ENCODE measurements around the gene CCL26.

The CCL26 gene

DNA sequence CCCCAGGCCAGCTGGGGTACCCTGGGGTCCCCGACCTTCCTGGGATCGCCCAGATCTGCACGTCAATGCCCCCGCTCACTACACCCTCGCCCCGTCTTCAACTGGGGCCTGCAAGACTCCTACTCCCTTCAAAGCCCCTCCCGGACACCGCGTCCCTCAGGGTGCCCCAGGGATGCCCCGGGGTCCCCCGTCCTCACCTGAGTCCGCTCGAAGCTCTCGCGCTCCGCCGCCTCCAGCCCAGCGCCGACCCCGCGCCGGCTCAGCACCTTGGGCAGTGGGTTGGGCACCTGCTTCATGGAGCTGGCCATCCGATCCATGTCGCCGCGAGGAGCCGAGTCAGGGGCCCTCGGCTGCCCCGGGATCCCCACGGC lies 33.4 kb downstream of the CCL26 start, which contains the start of gene HIP1 (continued):
- TF ChIP-seq, protein P1, sequence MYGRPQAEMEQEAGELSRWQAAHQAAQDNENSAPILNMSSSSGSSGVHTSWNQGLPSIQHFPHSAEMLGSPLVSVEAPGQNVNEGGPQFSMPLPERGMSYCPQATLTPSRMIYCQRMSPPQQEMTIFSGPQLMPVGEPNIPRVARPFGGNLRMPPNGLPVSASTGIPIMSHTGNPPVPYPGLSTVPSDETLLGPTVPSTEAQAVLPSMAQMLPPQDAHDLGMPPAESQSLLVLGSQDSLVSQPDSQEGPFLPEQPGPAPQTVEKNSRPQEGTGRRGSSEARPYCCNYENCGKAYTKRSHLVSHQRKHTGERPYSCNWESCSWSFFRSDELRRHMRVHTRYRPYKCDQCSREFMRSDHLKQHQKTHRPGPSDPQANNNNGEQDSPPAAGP (tag by site-specific recombination; IDR thresholded peaks at IDR 0.05) = 0 out of 2 replicates have a peak, but pooled peaks have one; percentile 59
- peak; percentile 11; the same call in 1 of the 2 replicates for TF ChIP-seq SP7 (tag by site-specific recombination; IDR thresholded peaks at IDR 0.05)
- peak; percentile 98 for TF ChIP-seq ZNF335 (tag by site-specific recombination; conservative IDR thresholded peaks at IDR 0.05)
- TF ChIP-seq ZXDB (tag by site-specific recombination; IDR thresholded peaks at IDR 0.05) = peak; percentile 86
- peak; percentile 64; the same call in 1 of the 2 replicates for TF ChIP-seq ZBTB7A (tag by site-specific recombination; IDR thresholded peaks at IDR 0.05; ENCODE audit: low read depth)
- 0 out of 2 replicates have a peak, but pooled peaks have one; percentile 45 for TF ChIP-seq ZNF423 (tag by site-specific recombination; IDR thresholded peaks at IDR 0.05)
- TF ChIP-seq, protein P2, sequence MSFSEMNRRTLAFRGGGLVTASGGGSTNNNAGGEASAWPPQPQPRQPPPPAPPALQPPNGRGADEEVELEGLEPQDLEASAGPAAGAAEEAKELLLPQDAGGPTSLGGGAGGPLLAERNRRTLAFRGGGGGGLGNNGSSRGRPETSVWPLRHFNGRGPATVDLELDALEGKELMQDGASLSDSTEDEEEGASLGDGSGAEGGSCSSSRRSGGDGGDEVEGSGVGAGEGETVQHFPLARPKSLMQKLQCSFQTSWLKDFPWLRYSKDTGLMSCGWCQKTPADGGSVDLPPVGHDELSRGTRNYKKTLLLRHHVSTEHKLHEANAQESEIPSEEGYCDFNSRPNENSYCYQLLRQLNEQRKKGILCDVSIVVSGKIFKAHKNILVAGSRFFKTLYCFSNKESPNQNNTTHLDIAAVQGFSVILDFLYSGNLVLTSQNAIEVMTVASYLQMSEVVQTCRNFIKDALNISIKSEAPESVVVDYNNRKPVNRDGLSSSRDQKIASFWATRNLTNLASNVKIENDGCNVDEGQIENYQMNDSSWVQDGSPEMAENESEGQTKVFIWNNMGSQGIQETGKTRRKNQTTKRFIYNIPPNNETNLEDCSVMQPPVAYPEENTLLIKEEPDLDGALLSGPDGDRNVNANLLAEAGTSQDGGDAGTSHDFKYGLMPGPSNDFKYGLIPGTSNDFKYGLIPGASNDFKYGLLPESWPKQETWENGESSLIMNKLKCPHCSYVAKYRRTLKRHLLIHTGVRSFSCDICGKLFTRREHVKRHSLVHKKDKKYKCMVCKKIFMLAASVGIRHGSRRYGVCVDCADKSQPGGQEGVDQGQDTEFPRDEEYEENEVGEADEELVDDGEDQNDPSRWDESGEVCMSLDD (tag by site-specific recombination; IDR thresholded peaks at IDR 0.05) = peak; percentile 93
- TF ChIP-seq, protein P3, sequence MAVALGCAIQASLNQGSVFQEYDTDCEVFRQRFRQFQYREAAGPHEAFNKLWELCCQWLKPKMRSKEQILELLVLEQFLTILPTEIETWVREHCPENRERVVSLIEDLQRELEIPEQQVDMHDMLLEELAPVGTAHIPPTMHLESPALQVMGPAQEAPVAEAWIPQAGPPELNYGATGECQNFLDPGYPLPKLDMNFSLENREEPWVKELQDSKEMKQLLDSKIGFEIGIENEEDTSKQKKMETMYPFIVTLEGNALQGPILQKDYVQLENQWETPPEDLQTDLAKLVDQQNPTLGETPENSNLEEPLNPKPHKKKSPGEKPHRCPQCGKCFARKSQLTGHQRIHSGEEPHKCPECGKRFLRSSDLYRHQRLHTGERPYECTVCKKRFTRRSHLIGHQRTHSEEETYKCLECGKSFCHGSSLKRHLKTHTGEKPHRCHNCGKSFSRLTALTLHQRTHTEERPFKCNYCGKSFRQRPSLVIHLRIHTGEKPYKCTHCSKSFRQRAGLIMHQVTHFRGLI (tag by site-specific recombination; IDR thresholded peaks at IDR 0.05) = peak; percentile 72
- TF ChIP-seq GLIS1 (tag by site-specific recombination; IDR thresholded peaks at IDR 0.05) = peak; percentile 26
- peak; percentile 62; the same call in 1 of the 2 replicates for TF ChIP-seq ZNF777 (tag by site-specific recombination; IDR thresholded peaks at IDR 0.05; ENCODE audit: borderline replicate concordance)
- TF ChIP-seq ZBTB20 (tag by site-specific recombination; IDR thresholded peaks at IDR 0.05) = peak; percentile 81

DNA sequence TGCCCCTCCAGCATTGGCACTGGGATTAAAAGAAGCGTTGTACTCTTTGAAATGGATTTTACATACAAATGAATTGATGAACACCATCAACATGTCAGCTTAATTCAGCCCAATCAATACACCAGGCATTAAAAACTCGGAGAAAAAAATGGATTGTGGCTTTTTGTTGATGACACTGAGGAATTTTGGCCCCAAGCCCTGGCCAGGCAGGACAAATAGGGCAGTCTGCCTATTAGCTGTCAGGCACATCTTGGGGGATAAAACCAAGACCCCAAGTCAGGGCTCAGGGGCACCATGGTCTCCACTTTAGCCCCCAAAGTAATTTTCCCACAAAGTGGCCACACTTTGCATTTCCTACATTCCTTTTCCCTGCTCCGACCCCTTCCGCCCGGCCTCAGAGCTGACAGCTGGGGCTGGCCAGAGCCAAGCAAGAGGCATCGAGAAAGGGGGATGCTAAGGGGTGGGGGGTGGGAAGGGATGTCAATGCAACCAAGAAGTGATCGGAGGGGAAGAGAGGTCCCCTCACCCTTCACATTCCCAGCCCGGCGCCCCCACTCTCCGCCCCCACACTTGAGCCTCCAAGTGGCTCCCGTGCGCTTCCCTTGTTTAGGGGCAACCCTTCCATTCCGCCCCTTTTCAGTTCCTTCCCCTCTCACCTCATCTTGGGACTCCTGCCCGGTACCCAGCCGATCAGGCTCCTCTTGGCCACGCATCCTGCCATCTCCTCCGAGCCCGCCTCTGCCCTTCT lies 34.0 kb downstream of the CCL26 start:
- TF ChIP-seq, protein P4, sequence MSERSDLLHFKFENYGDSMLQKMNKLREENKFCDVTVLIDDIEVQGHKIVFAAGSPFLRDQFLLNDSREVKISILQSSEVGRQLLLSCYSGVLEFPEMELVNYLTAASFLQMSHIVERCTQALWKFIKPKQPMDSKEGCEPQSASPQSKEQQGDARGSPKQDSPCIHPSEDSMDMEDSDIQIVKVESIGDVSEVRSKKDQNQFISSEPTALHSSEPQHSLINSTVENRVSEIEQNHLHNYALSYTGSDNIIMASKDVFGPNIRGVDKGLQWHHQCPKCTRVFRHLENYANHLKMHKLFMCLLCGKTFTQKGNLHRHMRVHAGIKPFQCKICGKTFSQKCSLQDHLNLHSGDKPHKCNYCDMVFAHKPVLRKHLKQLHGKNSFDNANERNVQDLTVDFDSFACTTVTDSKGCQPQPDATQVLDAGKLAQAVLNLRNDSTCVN (tag by site-specific recombination; optimal IDR thresholded peaks at IDR 0.05) = no peak
- TF ChIP-seq SP3 (tag by site-specific recombination; IDR thresholded peaks at IDR 0.05) (no peak), ZFHX2 (tag by site-specific recombination; conservative IDR thresholded peaks at IDR 0.05) (peak; percentile 40), ZNF701 (tag by site-specific recombination; IDR thresholded peaks at IDR 0.05) (no peak), ZNF211 (tag by site-specific recombination; IDR thresholded peaks at IDR 0.05; ENCODE audit: low read depth) (no peak)
- TF ChIP-seq, protein P5, sequence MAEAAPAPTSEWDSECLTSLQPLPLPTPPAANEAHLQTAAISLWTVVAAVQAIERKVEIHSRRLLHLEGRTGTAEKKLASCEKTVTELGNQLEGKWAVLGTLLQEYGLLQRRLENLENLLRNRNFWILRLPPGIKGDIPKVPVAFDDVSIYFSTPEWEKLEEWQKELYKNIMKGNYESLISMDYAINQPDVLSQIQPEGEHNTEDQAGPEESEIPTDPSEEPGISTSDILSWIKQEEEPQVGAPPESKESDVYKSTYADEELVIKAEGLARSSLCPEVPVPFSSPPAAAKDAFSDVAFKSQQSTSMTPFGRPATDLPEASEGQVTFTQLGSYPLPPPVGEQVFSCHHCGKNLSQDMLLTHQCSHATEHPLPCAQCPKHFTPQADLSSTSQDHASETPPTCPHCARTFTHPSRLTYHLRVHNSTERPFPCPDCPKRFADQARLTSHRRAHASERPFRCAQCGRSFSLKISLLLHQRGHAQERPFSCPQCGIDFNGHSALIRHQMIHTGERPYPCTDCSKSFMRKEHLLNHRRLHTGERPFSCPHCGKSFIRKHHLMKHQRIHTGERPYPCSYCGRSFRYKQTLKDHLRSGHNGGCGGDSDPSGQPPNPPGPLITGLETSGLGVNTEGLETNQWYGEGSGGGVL (tag by site-specific recombination; IDR thresholded peaks at IDR 0.05) = peak; percentile 69; the same call in 1 of the 2 replicates
- TF ChIP-seq, protein P6, sequence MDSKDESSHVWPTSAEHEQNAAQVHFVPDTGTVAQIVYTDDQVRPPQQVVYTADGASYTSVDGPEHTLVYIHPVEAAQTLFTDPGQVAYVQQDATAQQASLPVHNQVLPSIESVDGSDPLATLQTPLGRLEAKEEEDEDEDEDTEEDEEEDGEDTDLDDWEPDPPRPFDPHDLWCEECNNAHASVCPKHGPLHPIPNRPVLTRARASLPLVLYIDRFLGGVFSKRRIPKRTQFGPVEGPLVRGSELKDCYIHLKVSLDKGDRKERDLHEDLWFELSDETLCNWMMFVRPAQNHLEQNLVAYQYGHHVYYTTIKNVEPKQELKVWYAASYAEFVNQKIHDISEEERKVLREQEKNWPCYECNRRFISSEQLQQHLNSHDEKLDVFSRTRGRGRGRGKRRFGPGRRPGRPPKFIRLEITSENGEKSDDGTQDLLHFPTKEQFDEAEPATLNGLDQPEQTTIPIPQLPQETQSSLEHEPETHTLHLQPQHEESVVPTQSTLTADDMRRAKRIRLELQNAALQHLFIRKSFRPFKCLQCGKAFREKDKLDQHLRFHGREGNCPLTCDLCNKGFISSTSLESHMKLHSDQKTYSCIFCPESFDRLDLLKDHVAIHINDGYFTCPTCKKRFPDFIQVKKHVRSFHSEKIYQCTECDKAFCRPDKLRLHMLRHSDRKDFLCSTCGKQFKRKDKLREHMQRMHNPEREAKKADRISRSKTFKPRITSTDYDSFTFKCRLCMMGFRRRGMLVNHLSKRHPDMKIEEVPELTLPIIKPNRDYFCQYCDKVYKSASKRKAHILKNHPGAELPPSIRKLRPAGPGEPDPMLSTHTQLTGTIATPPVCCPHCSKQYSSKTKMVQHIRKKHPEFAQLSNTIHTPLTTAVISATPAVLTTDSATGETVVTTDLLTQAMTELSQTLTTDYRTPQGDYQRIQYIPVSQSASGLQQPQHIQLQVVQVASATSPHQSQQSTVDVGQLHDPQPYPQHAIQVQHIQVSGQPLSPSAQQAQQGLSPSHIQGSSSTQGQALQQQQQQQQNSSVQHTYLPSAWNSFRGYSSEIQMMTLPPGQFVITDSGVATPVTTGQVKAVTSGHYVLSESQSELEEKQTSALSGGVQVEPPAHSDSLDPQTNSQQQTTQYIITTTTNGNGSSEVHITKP (tag by site-specific recombination; IDR thresholded peaks at IDR 0.05) = peak; percentile 52
- Histone ChIP-seq H3K9me3 (ENCODE audit: control insufficient read depth, insufficient read depth, low read depth, low read length) (no peaks in the 10 kb centered on the region), H3K4me1 (ENCODE audit: control insufficient read depth, insufficient read depth, low read length) (no peaks in the 10 kb centered on the region), H3K36me3 (ENCODE audit: control insufficient read depth in 2 of 2, insufficient read depth in 1 of 2, low read length in 2 of 2) (no peaks in the 10 kb centered on the region), H3K27ac (ENCODE audit: extremely low read depth, low read depth, low read length) (peak overlapping the region; percentile 72; the same call in 1 of the 2 replicates), H3K4me3 (ENCODE audit: low read depth, low read length) (peak overlapping the region; percentile 96)
- CTCF ChIA-PET = interaction anchor here (0.6 to 1.9 kb wide), 2 partner anchors 24 to 54 kb away, joined by 3 to 8 read pairs; no protein-coding TSS in a partner anchor
- POLR2A ChIA-PET = no interaction called here

Data from HEK293 (cell line).